Vagina (tissue), 2 donors: ENCODE measurements around the gene PLCB2.

Experiments used
- POLR2AphosphoS5 ChIP-seq, 2 donors: sonication (generic); formaldehyde crosslinking; IDR thresholded peaks; one replicate each; pipeline ENCODE4 v1.9.0; 2017; ENCODE audit warnings: antibody characterized with exemption in 2 of 2, mild to moderate bottlenecking in 2 of 2, low read depth in 1 of 2; ENCODE audit not compliant: insufficient read depth in 1 of 2
- TF ChIP-seq, protein P1 (sequence below), 3 experiments: fragments of 450-650 bp in 2 of 3; fragments of 200-600 bp in 1 of 3; sonication (generic) in 1 of 3; IDR thresholded peaks; one replicate each; pipeline ENCODE4 v1.5.1; 2017 to 2019; ENCODE audit warnings: antibody characterized with exemption in 3 of 3, mild to moderate bottlenecking in 2 of 3, moderate library complexity in 2 of 3

DNA sequence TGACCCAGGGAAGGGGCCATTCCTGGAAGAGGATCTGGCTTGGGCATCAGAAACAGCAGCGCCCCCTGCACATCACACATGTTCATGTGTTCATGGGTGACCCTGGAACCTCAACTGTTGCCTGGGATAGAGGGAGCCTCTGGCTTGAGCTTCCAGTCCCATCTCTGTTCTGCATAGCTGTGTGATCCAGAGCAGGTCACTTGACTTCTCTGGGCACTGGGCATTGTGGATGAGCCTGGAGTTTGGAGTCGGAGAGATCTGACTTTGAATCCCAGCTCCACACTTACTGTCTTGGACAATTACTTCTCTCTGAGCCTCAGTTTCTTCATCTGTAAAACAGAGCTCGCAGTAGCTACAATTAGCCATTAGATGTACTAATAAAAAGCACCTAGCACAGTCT is 53.3 kb downstream of the PLCB2 start:
- TF ChIP-seq, protein P1, sequence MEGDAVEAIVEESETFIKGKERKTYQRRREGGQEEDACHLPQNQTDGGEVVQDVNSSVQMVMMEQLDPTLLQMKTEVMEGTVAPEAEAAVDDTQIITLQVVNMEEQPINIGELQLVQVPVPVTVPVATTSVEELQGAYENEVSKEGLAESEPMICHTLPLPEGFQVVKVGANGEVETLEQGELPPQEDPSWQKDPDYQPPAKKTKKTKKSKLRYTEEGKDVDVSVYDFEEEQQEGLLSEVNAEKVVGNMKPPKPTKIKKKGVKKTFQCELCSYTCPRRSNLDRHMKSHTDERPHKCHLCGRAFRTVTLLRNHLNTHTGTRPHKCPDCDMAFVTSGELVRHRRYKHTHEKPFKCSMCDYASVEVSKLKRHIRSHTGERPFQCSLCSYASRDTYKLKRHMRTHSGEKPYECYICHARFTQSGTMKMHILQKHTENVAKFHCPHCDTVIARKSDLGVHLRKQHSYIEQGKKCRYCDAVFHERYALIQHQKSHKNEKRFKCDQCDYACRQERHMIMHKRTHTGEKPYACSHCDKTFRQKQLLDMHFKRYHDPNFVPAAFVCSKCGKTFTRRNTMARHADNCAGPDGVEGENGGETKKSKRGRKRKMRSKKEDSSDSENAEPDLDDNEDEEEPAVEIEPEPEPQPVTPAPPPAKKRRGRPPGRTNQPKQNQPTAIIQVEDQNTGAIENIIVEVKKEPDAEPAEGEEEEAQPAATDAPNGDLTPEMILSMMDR (IDR thresholded peaks at IDR 0.05): no peak
- no peak for TF ChIP-seq POLR2AphosphoS5 (IDR thresholded peaks at IDR 0.05; ENCODE audit: insufficient read depth in 1 of 2, low read depth in 1 of 2)
